Colonic mucosa (tissue), 4 donors: ENCODE data around the gene SLC9A3. TPM values are rescaled to one million over a fixed set of nuclear protein-coding genes. Genes with fewer than 3 reads are reported as not detected.

Experiments
- DNase-seq: peaks from one replicate; pipeline ENCODE4 v3.0.0-alpha.2; 2020
- H3K27ac ChIP-seq: fragments of 200-600 bp; one replicate; pipeline ENCODE4 v1.8.0; 2021
- H3K27me3 ChIP-seq: fragments of 200-600 bp; one replicate; pipeline ENCODE4 v1.8.0; 2021
- H3K36me3 ChIP-seq: fragments of 200-600 bp; one replicate; pipeline ENCODE4 v1.8.0; 2021
- H3K4me1 ChIP-seq: fragments of 200-600 bp; one replicate; pipeline ENCODE4 v1.8.0; 2021; ENCODE audit warnings: mild to moderate bottlenecking
- H3K4me3 ChIP-seq: fragments of 200-600 bp; one replicate; pipeline ENCODE4 v1.8.0; 2021
- H3K9ac ChIP-seq, 2 donors: one replicate each; pipeline ENCODE4 v1.7.0; 2013; ENCODE audit warnings: control low read depth in 2 of 2, low read depth in 2 of 2, low read length in 2 of 2
- H3K9me3 ChIP-seq: fragments of 200-600 bp; one replicate; pipeline ENCODE4 v1.8.0; 2021
- CTCF ChIP-seq: fragments of 200-600 bp; IDR thresholded peaks from one replicate; pipeline ENCODE4 v1.8.0; 2022; ENCODE audit warnings: antibody characterized with exemption, mild to moderate bottlenecking
- intact Hi-C: fragments of 100-400 bp; cut with DNase I; formaldehyde crosslinking; loops from one replicate; pipeline ENCODE4 v1.14.1; 2022
- total RNA-seq, 2 donors: library from RNA; stranded (reverse); fragmentation: NEBNext Ultra II Directional in 1 of 2; extraction: Animal tissue kit (Norgen Biotek cat#: 25700) in 1 of 2; gene quantifications; one replicate each; pipeline ENCODE4 v1.2.1, GENCODE V29; 2021
- donor health status: healthy.
- donor health status: DM: no; HTN: no; CAD: no.
- donor health status: DM: no; HTN: no; CAD: no.

SLC9A3 gene
- total RNA-seq, 2 donors from 2014 or later, result 70.0 to 78.8 TPM

GRCh38 chr5:568061-568781, 44.0 kb upstream of the SLC9A3 start:
- H3K4me3 ChIP-seq, result no peak overlapping the region
- H3K9me3 ChIP-seq, result no peaks in the 10 kb centered on the region
- TF ChIP-seq CTCF, result no peak
- no peak for DNase-seq
- no peaks in the 10 kb centered on the region for H3K36me3 ChIP-seq
- no peaks in the 10 kb centered on the region for H3K4me1 ChIP-seq
- H3K27ac ChIP-seq, result no peak overlapping the region
- H3K27me3 ChIP-seq, result no peaks in the 10 kb centered on the region
- H3K9ac ChIP-seq, result no peak overlapping the region
- intact Hi-C loops, result no loop called here

- H3K9ac ChIP-seq, result no peak overlapping the region
- DNase-seq, result no peak
- no peaks in the 10 kb centered on the region for H3K4me1 ChIP-seq
- H3K27me3 ChIP-seq, result no peaks in the 10 kb centered on the region
- H3K9me3 ChIP-seq, result no peaks in the 10 kb centered on the region
- no peak for TF ChIP-seq CTCF
- H3K4me3 ChIP-seq, result no peak overlapping the region
- H3K27ac ChIP-seq, result no peak overlapping the region
- intact Hi-C loops, result no loop called here
- H3K36me3 ChIP-seq, result no peaks in the 10 kb centered on the region
Measured at GRCh38 chr5:567664-568060, 43.4 kb upstream of the SLC9A3 start.

- intact Hi-C loops, result no loop called here
Measured at GRCh38 chr5:566636-567309, 42.5 kb upstream of the SLC9A3 start.

GRCh38 chr5:565782-566440, 41.7 kb upstream of the SLC9A3 start:
- H3K4me3 ChIP-seq, result no peak overlapping the region
- H3K36me3 ChIP-seq, result no peaks in the 10 kb centered on the region
- no peaks in the 10 kb centered on the region for H3K4me1 ChIP-seq
- peak; percentile 45 for DNase-seq
- H3K9me3 ChIP-seq, result no peaks in the 10 kb centered on the region
- no peak overlapping the region for H3K9ac ChIP-seq
- H3K27me3 ChIP-seq, result no peaks in the 10 kb centered on the region
- TF ChIP-seq CTCF, result no peak
- no peak overlapping the region for H3K27ac ChIP-seq
- intact Hi-C loops, result no loop called here

More at GRCh38 chr5:566636-567309, 42.5 kb upstream of the SLC9A3 start:
- no peak overlapping the region for H3K27ac ChIP-seq
- no peak overlapping the region for H3K4me3 ChIP-seq
- no peak for TF ChIP-seq CTCF
- H3K4me1 ChIP-seq, result no peaks in the 10 kb centered on the region
- no peak overlapping the region for H3K9ac ChIP-seq
- no peak for DNase-seq
- no peaks in the 10 kb centered on the region for H3K9me3 ChIP-seq
- no peaks in the 10 kb centered on the region for H3K36me3 ChIP-seq
- no peaks in the 10 kb centered on the region for H3K27me3 ChIP-seq

GRCh38 chr5:561408-561807, 37.2 kb upstream of the SLC9A3 start:
- no peak overlapping the region for H3K4me3 ChIP-seq
- no peak overlapping the region for H3K27ac ChIP-seq
- no peaks in the 10 kb centered on the region for H3K4me1 ChIP-seq
- DNase-seq, result no peak
- no peaks in the 10 kb centered on the region for H3K27me3 ChIP-seq
- H3K9me3 ChIP-seq, result no peaks in the 10 kb centered on the region
- TF ChIP-seq CTCF, result no peak
- no peak overlapping the region for H3K9ac ChIP-seq
- no peaks in the 10 kb centered on the region for H3K36me3 ChIP-seq
- intact Hi-C loops, result no loop called here
